HG02884 (cell line): ENCODE results near the gene BRAF.
"Not testable (repeated sequence)": the region's sequence is repeated elsewhere in the genome, so short reads cannot be mapped to it uniquely, and the experiment has no call there.

Experiments
- ATAC-seq: cut with Tn5 transposase; IDR thresholded peaks from one replicate; pipeline ENCODE4 v1.9.1; 2021; ENCODE audit warnings: mild to moderate bottlenecking, moderate library complexity; ENCODE audit not compliant: unreplicated experiment

Gene BRAF

DNA sequence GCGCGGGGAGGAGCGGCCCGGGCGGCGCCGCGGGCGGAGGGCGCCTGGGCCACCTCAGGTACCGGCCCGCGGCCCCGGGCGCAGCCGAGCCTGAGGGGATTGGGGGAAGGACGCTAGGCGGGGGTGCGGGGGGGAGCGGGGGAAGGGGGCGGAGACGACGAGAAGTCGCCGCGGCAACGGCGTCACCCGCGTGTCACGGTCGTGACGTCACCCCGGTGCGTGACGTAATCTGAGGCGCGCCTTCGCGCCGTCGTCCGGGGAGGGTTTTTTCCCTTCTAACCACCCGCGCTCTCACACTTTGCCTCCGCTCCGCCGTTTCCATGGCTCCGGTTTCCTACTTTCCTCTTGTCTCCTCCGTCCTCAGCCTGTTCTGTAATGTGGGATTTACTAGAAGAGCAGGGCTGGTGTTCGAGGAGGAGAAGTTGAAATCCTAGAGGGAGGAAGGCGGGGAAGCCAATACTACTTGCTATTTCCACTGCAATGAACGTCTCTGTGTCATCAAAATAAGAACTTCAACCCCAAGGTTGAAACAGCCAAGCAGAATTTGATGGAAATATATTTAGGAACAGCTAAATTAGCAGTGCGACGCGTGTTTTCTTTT lies at the start of gene BRAF:
Gene BRAF, minus strand, starts transcription at position 109 of the 601 bp plus-strand sequence. CDS start 226 bp downstream, outside the sequence.
- ATAC-seq, result peak; percentile 45

DNA sequence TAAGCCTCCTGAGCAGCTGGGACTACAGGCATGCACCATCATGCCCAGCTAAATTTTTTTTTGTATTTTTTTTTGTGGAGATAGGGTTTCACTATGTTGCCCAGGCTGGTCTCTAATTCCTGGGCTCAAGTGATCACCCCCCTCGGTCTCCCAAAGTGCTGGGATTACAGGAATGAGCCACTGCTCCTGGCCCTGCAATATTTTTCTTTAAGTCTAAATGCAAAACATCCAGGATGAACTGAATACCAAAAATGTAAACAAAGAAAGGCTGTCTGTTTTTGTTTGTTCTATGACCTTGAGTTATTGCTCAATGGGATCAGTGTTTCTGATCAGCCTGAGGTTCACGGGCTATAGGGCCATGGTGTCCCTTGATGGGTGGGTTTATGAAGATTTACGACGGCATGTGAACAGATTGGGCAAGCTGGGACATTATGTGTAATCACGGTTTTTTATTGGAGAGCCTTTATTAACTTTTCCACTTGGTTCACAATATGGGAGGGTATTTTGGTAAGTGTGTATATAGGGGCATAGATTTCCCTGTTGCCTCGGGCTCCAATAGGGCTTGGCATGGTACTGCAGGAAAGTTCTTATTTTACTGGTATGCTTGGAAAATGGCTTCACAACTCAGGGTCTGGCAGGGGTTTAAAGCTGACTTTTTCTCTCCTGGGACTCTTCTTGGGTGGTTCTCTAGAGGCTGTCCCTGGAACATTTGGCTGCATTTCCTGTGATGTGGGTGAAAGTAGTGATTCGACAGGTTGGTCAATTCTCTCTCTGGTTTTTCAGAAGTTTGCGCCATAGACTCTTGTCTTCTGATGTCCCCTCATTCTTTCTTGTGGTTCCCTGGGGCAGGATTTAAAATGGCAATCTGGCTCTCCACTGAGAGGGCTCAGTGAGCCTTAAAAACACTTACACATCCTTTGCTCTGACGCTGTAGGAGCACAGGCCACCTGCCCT lies 48.4 kb upstream of the BRAF start:
- ATAC-seq, result no peak

GRCh38 chr7:140972344-140972743 lies 47.6 kb upstream of the BRAF start:
- no peak for ATAC-seq

- no peak for ATAC-seq
These were observed 42.7 kb upstream of the BRAF start for GRCh38 chr7:140967438-140967837.

- no peak for ATAC-seq
These were observed 42.0 kb upstream of the BRAF start for GRCh38 chr7:140966561-140967233.

DNA sequence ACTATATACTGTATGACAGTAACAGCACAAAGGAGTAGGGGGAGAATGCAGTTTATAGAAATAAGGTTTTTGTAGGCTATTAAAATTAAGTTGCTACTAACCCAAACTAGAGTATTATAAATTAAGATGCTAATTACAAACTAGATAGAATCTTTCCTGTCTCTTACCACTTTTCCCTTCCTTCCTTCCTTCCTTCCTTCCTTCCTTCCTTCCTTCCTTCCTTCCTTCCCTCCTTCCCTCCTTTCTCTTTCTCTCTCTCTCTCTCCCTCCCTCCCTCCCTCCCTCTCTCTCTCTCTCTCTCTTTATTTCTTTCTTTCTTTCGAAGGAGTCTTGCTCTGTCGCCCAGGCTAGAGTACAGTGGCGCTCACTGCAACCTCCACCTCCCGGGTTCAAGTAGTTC lies 36.4 kb upstream of the BRAF start:
- ATAC-seq, result no peak

DNA sequence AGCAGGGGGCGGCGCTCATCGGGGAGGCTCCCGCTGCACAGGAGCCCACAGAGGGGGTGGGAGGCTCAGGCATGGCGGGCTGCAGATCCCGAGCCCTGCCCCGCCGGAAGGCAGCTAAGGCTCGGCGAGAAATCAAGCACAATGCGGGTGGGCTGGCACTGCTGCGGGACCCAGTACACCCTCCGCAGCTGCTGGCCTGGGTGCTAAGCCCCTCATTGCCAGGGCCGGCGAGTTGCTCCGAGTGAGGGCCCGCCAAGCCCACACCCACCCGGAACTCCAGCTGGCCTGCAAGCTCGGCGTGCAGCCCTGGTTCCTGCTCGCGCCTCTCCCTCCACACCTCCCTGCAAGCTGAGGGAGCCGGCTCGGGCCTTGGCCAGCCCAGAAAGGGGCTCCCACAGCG lies 32.3 kb upstream of the BRAF start:
- not testable (repeated sequence) for ATAC-seq

- ATAC-seq, result no peak
These were observed 21.2 kb upstream of the BRAF start for GRCh38 chr7:140945940-140946339.

- ATAC-seq, result not testable (repeated sequence)
These were observed 17.5 kb upstream of the BRAF start for GRCh38 chr7:140942242-140942641.

DNA sequence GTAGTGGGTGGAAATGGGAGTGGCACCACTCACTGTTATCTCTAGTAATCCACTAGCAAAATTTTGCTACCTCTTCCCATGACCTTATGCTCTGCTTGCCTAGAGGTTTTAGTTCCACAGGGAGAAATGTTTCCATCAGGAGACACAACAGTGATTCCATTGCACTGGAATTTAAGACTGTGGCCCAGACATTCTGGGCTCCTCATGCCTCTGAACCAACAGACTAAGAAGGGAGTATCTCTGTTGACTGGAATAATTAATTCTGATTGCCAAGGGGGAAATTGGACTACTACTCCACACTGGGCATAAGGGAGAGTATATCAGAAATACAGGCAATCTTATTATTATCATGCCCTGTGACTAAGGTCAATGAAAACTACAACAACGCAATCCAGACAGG lies 16.2 kb upstream of the BRAF start:
- ATAC-seq, result no peak

DNA sequence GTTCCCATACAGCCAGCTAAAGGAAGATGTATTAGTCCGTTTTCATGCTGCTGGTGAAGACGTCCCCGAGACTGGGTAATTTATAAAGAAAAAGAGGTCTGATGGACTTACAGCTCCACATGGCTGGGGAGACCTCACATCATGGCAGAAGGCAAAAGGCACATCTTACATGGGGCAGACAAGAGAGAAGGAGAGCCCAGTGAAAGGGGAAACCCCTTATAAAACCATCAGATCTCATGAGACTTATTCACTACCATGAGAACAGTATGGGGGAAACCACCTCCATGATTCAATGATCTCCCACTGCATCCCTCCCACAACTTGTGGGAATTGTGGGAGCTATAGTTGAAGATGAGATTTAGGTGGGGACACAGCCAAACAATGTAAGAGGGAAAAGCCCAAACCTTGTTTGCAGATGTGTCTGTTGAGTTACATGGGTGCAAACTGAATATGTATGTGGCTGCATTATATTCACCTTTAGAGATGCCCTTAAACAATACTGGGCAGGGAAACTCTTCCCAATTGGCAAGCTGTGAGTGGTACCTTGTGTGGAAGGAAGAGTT lies 13.1 kb upstream of the BRAF start:
- no peak for ATAC-seq

DNA sequence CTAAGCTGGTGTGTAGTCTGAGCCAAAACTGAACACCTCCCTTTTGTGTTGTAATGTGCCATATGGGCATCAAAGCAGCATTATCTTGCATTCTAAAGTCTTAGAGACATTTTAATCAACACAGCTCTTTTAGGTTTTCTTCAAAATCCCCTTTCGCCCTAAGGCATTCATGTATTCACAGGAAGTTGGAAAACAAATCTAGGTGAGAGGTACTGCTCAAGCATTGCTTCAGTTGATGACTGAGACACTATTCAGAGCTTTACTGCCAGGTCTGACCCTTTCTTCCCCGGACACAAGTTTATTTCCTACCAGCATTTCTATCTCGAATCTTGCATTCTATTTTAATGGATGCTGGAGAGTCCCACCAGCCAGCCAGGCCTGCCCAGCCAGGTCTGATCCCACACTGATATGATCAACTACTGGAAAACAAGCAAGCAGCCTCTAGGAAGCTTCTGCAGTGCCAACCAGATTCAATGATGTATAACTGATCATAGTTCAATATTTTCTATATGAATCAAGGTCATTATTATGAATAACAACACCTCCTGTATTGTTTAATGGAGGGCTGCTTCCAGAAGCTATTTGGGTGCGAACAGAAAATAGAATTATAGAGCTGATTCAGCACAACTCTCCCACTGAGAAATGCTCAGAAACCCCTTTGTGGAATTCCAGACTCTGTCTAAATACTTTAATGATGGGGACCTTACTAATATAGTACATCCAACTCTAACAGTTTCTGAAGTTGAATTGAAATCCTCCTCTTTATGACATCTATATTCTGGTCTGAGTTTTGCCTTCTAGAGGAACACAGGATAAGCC lies 4.0 kb upstream of the BRAF start:
- no peak for ATAC-seq

GRCh38 chr7:140927945-140928344 lies 3.2 kb upstream of the BRAF start:
- not testable (repeated sequence) for ATAC-seq

GRCh38 chr7:140927351-140927750 lies 2.6 kb upstream of the BRAF start:
- ATAC-seq, result no peak

DNA sequence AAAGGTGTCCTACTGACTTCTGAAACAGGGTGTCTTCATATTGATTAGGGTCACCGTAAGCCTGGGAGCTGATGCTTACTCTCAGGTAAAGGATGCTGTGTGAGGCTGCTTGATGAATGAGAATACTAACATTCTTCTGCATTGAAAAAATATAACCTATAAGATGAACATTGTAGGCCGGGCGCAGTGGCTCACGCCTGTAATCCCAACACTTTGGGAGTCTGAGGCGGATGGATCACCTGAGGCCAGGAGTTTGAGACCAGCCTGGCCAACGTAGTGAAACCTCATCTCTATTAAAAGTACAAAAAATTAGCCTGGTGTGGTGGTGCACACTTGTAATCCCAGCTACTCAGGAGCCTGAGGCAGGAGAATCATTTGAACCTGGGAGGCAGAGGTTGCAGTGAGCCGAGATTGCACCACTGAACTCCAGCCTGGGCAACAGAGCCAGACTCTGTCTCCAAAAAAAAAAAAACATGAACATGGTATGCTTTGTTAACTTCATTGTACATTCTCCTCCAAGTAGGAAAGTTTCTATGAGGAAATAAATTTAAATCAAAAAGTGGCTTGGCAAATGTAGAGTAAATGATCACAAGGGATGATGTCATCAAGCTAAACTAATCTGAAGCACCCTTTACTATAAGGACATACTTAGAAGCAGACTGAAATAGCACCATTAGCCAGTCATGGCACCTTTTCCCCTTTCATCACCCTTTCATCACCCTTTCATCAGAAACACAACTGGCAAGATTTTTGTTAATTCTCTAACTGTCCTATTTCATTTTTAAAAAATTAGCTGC lies 1.5 kb upstream of the BRAF start:
- ATAC-seq, result no peak

- ATAC-seq, result peak; percentile 74
These were observed 509 bp downstream of the BRAF start for GRCh38 chr7:140924019-140924820.

GRCh38 chr7:140923358-140924006 lies 1.2 kb downstream of the BRAF start:
- no peak for ATAC-seq

- ATAC-seq, result no peak
These were observed 1.9 kb downstream of the BRAF start for GRCh38 chr7:140922741-140923345.
